T-helper 9 cell (primary cell): Measurements from ENCODE around the gene WWOX.

ENCODE experiments used
- DNase-seq: peaks from one replicate; pipeline ENCODE4 v3.0.0-alpha.2; 2020

Gene WWOX

GRCh38 chr16:78706637-78707036 is 607.2 kb downstream of the WWOX start:
- no peak for DNase-seq

DNA sequence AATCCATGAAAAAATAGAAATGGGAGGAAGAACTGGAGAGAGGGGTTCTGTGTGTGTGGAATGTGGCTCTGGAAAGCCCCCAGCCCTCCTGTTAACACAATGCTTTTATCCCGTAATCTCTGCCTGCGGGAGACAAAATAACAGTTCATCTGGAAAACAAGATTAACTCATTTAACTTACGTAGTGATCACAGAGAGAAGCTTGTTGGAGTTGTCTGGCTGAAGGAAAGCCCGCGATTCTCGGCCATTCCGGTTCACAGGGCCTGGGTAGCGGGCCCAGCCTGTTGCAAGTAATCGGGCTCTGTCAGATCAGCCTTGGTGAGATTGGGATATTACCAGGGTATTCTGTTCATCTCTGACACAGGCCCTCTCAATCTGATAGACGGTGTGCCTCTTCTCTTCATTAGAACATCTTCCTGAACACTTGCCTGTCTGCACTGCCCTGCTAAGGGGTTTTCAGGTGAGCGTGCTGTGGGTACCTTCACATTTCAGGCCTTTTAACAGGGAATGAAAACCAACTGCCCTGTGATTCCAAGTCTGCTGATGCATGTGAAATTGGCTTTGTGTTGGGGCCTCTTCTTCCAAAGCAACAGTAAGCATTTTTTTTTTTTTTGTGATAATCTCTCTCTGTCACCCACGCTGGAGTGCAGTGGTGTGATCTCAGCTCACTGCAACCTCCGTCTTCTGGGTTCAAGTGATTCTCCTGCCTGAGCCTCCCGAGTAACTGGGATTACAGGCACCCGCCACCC is 609.9 kb downstream of the WWOX start:
- no peak for DNase-seq

- DNase-seq, result no peak
Measured at GRCh38 chr16:78715106-78715505, 615.7 kb downstream of the WWOX start.

GRCh38 chr16:78715673-78716072 is 616.2 kb downstream of the WWOX start:
- DNase-seq, result no peak

DNA sequence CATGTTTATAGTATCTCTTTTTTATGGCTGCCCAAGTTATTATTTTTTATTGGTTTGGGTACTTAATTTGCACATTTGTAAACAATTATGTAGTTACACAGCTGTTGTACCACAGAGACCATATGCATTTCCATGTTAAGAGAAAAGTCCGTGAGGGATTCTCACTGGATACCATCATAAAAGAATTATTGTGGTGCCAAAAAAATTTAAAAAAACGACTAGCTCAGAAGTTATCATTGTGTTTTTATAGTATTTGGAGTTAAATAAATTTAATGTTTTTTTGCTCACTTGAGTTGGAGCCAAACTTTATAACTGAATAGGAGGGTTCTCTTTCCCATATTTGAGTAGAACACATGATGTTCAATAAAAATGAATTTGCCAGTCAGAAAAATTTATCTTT is 618.7 kb downstream of the WWOX start:
- DNase-seq, result no peak

- no peak for DNase-seq
Measured at GRCh38 chr16:78720416-78720815, 621.0 kb downstream of the WWOX start.

- DNase-seq, result no peak
Measured at GRCh38 chr16:78727536-78727935, 628.1 kb downstream of the WWOX start.

GRCh38 chr16:78729687-78730086 is 630.2 kb downstream of the WWOX start:
- no peak for DNase-seq

DNA sequence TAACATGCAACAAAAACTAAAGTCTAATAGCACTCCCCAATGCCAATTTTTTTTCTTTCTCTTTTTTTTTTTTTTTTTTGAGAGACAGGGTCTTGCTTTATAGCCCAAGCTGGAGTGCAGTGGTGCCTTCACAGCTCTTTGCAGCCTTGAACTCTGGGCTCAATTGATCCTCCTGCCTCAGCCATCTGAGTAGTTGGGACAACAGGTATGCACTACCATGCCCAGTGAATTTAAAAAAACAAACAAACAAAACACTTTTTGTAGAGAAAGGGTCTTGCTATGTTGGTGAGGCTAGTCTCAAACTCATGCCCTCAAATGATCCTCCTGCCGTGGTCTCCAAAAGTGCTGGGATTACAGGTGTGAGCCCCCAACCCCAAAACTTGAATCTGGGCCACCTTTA is 632.3 kb downstream of the WWOX start:
- no peak for DNase-seq

DNA sequence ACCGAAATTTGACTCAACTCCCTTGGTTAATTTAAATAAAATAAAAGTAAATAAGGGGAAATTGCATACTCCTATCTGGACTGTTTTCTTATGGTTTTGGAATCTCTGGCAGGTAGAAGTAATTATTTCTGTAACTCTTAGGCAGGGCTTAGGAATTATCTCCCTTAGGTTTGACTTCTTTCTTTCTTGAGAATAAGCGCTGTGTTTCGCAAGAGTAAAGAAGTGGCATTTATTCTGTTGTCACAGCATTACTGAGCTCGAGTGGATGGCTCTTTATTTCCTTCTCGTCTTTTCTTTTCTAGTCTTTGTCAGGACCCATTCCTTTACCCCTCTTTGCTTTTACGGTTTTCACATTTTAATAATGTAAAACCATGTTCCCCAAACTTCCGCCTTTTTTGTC is 633.2 kb downstream of the WWOX start:
- DNase-seq, result no peak

GRCh38 chr16:78735337-78735736 is 635.9 kb downstream of the WWOX start:
- DNase-seq, result no peak

GRCh38 chr16:78737630-78738029 is 638.2 kb downstream of the WWOX start:
- no peak for DNase-seq

GRCh38 chr16:78738557-78738956 is 639.1 kb downstream of the WWOX start:
- no peak for DNase-seq

DNA sequence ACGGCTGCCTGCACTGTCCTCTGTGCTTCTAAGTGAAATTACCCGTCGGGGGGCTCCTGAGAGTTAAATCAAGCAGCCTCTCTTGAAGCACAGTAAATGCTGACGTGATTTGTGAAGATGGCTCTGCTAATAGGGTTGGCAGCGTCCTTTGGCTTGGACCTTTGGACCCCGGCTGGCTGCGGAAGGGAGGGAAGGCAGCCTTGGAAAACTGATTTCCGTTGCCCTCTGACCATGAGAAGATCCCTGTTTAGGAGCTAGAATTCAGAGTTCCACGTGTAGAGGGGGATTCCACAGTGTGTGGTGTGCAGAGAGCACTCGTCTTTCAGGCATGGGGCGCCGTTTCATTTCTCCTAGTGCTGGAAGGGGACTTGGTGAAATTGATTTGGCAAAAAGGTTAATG is 640.8 kb downstream of the WWOX start:
- DNase-seq, result no peak

DNA sequence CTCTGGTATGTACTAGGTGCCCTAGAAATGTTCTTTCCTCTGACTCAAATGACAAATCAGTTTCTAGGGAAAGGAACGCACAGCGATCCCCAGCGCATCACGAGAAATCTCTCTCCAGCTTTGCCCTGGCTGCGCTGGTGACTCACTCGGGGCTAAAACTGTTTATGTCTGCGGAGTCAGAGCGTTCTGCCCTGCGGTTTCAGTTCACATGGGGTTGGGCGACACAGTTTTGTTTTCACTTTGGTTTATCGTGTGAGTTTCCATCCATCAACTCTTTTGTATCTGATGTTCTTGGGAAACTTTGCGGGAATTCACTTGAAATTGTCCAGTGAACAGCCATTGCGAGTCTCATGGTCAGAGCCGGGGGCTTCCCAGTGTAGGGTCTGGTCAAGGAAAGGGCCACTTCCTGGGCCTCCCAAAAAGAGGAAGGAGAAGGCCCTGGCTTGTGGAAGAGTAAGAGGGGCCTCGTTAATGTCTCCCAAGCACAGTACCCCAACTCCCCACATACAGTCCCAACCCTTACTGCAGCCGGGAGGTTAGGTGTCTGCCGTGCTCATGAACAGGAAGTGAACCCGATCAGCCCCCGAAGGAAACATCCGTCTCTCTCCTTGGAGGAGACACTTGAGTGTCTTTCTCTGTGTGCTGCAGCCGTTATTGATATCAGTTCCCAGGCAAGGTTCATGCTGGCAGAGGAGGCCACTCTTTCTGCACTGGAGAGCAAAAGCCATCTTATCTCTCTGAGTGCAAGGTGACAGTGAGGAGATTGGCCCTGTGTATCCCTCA is 643.2 kb downstream of the WWOX start:
- DNase-seq, result peak; percentile 64

GRCh38 chr16:78743556-78743955 is 644.1 kb downstream of the WWOX start:
- no peak for DNase-seq

GRCh38 chr16:78744099-78744498 is 644.6 kb downstream of the WWOX start:
- no peak for DNase-seq

- no peak for DNase-seq
Measured at GRCh38 chr16:78744796-78745107, 645.3 kb downstream of the WWOX start.

- no peak for DNase-seq
Measured at GRCh38 chr16:78745108-78746019, 645.9 kb downstream of the WWOX start.

GRCh38 chr16:78746718-78747117 is 647.3 kb downstream of the WWOX start:
- DNase-seq, result no peak

DNA sequence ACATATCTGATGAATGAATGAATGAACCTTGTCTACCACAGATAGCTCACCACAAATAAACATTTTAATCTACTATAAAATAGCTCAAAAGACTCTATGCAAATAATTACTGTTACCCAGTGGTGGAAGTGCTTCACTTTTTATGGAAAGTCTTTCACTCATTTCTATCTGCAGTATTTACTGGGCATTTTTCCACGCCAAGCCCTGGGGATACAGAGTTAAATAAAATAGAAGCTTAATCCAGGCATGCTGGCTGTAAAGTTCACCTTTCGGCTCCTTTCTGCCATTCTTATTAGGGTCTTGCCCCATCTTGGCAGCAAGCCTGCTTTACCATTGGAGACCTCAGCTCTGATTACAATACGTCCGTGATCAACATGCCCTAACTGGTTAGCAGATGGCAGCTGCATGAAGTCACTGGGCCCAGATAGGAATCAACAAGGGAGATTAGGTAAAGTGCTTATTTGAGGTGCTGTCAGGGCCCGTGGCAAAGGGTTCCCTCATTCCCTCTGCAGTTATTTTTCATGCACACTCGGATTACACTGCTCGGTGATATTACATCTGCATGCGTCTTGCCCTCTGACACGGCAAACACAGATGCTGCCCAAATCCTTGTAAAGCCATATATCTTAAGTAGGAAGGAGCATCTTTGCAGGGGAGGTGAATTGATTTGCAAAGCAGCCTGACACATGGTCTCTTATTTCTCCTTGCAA is 648.9 kb downstream of the WWOX start:
- no peak for DNase-seq

DNA sequence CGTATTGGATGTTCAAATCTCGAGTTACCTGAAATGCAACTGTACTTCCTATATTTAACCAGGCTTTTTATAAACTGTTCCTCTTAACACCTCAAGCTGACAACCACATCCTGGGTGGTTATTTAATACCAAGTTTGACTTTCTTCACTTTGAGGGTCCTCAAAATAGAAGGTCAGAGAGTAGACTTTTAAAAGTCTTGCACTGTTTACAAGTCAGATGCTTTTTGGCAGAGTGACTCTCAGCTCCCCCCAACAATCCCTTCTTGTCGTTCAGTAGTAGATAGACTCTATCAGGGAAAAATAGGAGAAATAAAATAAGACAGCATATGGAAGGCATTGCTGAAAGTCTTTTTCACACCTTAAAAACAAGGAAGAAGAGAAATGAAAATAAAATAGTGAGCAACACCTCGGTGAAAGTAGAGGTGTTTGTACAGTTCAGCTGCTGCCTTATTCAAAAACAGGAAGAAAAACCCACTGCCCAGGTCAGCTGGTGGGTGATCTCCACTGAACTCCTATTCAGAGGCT is 650.4 kb downstream of the WWOX start:
- DNase-seq, result no peak

- DNase-seq, result no peak
Measured at GRCh38 chr16:78750611-78751010, 651.2 kb downstream of the WWOX start.
